Globus pallidus (tissue), 1 donor: ENCODE results near the gene ZMPSTE24.

Experiments used
- DNase-seq: peaks from one replicate; pipeline ENCODE4 v3.0.0-alpha.2; 2015; ENCODE audit warnings: low spot score

The ZMPSTE24 gene

DNA sequence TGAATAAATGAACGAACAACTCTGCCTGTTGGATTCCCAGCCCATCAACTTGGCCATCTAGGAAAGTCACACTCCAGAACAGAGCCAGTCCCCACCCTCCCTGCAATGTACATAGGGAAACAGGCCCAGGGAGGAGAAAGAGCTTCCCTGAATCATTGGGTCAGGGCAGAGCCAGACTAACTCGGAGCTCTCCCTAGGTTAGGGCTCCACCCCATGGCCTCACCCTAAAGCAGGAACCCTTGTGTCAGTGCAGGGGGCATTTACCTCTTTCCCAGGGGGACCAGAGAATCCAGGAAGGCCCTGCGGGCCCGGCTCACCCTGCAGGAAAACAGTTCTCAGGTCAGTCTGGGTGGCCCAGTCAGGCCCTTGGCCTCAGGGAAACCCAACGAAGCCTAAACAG, 47.4 kb downstream of the ZMPSTE24 start:
- DNase-seq: no peak

DNA sequence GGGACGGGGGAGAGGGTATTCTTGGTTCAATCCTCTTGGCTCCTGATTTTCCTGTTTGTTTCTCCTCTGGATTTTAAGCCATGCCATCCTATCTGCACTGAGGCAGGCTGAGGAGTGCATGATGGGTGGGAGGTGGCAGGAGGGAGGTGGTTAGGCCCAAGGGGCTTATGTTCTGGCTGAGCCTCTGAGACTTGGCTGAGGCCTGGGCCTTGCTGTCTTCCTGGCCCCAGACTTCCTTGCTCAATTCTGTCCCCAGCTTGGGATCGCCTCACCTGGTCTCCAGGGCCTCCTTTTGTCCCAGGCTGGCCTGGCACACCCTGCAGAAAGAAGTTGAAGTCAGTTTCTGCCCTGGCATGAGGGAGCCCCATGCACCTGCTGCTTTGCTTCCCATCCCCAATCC, 47.8 kb downstream of the ZMPSTE24 start:
- no peak for DNase-seq

DNA sequence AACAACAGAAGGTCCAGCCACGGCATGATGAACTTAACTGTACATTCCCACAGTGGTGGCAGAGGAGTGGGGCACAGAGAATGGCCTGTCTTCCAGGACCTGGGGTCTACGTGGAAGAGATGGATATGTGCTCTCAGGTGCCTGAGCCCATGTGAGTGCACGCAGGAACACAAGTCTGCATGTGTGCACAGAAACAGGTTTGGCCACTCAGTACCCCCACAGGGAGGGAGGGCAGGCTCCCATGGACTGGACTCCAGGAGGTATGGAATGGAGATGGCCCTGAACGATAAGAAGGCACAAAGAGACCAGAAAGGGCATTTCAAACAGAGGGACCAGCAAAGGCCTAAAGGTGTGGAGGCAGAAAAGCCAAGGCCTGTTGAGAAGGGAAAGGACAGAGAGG, 48.3 kb downstream of the ZMPSTE24 start:
- no peak for DNase-seq

DNA sequence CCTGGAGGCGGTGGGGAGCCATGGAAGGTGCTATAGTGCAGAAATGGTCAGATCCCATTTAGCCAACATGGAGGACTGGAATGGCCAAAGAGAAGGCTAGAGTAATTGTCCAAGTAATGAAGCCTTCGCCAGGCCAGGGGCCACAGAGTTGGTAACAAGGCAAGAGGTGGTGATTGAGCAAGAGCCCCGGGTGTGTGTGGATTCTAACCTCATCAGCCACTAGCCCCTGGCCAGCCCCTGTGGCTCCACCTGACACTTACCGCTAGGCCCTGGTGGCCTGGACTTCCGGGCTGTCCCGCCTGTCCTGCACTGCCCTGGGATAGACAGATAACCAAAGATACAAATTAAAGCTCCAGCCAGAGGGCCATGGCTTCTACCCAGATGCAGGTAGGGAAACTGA, 49.1 kb downstream of the ZMPSTE24 start:
- no peak for DNase-seq

DNA sequence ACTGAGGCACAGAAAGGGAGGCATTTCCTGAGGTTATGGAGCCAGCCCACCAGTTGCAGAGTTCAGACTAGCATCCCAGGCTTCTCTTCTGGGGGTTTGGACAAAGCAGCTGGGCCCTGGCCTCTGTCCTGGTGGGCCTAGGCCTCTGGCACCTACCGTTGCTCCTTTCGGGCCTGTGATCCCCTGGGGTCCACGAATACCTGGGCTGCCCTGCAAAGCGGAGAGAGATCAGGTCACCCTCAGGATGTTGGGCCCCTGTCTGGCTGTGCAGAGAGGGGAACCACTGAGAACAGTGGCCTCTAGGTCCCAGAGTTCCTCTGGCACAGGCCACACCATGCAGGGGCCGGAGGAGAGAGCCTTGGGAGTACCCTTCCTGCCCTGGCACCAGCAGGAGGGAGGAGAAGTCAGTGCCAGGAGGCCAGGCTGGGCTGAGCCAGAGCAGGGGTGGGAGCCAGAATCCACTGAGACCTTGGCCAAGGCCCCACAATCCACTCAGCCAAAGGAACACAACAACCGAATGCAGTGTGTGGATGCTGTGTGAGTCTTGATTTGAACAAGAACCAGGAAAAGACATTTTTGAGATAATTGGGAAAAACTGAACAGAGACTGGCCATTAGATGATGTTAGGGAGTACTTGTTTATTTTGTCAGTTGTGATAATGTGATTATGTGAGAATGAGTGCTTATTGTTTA, 50.1 kb downstream of the ZMPSTE24 start:
- peak; percentile 85 for DNase-seq

DNA sequence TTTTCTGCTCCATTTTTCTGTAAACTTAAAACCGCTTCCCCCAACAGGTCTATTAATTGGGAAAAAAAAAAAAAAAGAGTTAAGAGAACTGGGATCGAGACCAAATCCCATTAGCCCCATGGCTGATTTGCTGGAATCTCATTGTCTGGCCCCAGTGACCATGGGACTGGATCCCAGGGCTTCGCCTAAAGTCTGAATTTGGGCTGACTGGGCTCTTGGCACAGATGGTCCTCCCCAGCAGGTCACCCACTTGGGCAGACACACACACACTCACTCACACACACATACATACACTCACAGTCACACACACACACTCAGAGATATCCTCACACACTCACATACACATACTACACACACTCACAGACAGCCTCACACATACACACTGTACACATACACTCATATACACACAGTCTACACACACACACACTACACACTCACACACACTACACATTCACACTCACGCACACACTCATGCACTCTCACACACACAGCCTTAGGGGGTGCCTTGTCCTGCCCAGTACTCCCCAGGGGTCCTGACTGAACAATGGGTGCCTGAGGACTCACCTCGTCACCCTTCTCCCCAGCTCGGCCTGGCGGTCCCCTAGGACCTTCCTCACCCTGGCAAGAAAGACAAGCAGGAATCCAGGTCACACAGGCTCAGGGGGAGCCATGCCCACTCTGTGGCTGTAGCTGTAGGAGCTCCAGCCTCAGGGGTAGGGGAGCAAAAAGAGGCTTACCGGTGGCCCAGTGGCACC, 51.5 kb downstream of the ZMPSTE24 start:
- DNase-seq: peak; percentile 64

DNA sequence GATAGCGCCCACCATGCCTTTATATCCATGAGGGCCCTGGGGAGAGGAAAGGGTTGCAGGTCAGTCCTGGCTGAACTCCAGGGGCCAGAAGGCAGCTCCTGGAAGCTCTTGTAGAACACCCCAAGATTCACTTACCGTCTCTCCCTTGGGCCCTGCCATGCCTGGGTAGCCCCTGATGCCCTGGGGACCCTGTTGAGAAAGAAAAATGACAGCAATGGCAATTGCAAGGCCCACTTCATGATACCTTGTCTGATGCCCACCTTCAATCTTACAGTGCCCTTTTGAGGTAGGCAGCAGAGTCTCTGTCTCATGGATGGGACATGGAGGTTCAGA, 52.1 kb downstream of the ZMPSTE24 start:
- no peak for DNase-seq

DNA sequence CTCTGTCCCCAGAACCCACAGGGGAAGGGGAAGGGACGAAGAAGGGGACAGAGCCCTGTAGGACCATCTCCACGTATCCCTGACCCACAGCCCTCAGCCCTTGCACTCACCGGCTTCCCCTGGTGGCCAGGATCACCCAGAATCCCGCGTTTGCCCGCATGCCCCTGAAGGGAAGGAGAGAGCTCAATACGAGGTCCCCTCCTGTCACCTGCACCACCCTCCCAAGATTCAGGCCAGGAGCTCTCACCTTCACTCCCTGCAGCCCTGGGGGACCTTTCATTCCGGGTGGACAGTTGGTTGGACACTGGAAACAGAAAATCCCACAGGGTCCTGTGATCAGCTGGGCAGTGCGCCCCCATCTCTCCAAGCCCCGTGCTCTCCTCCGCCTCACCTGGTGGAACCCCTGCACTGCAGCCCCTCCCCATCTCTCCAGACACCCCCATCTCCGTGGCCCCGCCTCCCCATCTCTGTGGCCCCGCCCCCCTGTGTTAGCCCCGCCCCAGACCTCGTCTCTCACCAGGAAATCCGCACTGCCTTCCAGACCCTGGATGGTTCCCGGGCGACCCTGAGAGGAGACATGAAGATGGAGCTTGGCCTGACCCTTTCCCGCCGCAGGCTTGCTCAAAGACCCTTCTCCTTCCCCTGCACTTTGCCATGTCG, 53.1 kb downstream of the ZMPSTE24 start:
- no peak for DNase-seq

DNA sequence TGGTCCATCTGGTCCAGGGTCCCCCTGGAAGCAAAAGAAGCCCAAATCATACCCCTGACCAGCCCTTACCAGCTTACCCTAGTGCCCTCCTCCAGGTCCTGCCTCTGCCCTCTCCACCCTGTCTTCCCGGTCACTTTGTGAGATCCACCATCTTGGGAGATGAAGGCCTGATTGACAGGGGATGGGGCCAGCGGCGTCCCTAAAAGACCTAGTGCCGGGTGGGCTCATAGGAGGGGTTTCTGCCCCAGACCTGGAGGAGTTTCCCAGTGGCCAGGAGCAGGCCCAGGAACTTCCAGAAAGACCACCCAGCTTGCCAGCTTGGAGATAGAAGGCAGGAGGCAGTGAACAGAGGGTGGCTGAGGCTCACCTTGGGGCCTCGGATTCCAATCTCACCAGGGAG, 53.7 kb downstream of the ZMPSTE24 start:
- DNase-seq: no peak

DNA sequence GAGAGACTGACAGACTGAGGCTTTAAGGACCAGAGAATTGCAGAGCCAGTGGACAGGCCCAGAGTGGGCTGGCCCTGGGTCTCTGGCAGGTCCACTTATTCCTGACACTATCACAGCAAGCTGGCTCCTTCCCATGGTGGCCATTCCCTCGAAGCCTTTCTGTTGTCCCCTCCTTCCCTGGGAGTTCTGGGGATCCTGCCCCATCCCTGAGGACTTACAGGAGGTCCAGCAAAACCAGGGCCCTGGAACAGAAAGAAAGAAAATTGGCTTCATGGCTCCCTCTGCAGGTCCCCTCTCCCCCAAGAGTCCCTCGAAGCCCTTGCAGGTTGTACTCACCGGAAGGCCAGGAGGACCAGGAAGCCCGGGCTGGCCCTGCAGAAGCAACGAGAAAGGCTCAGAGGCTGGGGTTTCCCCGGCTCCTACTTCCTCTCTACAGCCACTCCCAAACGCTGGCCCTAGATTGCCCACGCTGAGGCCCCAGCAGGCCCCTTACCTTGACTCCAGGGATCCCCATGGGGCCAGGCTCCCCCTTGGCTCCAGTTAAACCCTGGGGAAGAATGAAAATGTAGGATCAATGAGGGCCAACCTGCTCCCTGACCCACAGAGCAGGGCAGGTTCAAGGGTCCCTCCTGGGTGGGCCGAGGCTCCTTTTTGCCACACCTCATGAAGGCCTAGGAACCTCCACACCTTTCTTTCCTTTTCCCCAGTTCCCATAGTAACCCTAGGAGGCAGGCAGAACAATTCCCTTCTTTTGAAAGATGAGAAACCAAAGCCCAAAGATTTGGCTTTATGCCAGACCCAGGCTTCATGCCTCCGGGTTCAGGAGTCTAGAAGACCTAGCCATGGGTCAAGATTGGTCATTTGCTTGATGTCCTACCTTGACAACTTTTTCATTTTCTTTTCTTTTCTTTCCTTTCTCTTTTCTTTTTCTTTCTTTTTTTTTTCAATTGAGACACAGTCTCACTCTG, 54.5 kb downstream of the ZMPSTE24 start:
- peak; percentile 41 for DNase-seq

DNA sequence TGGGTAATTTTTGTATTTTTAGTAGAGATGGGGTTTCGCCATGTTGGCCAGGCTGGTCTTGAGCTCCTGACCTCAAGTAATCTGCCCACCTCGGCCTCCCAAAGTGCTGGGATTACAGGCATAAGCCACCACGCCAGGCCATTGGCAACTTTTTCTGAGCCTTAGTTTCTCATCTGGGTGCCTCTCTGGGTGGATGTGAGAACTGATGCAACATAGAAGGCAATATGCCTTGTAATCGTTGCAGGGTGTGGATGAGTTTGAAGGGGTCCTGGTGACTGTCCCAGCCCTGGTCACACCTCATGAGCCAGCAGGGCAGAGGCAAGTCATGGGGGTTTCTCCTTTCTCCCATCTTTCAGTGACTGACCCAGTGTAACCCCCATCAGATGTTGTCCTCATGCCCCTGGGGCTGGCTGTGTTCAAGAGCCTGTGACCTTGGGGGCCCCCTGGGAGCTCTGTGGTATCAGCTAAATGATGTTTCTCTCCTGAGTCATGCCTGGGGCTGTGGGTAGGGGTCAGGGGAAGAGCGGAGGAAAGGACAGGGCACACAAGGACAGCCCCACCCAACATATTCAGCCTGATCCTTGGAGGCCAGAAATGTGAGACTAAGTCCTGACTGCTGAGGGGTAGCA, 55.4 kb downstream of the ZMPSTE24 start:
- DNase-seq: no peak

DNA sequence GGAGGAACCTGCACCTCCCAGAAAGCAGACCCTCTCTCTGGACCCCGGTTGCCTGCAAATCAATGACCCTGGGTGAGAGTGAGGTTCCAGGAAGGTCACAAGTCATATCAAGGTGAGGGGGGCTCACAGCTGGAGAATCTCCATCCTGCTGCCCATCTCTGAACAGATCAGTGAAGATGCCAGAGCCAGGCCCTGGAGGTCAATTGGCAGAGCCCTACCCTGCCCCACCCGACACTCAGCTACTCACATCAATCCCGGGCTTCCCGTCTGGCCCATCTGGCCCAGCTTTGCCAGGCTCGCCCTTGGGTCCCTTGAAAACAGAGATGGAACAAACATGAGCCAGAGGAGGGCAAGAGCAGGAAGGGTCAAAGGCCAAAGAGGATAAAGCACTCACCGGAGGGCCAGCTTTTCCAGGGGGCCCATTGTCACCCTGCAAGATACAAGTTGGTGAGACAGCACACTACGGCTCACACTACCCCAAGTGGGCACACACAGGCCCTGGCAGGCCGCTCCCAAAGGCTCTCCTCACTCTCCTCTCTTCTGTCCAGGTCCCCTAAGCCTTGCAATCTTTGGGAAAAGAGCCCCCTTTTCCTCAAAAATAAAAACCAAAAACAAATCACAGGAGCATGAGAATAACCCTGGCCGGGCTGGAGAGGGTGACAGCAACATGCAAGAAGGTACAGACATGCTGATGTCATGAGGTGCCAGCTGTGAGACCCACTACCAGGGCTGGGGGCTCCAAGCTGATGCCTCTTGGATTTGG, 56.1 kb downstream of the ZMPSTE24 start:
- no peak for DNase-seq

DNA sequence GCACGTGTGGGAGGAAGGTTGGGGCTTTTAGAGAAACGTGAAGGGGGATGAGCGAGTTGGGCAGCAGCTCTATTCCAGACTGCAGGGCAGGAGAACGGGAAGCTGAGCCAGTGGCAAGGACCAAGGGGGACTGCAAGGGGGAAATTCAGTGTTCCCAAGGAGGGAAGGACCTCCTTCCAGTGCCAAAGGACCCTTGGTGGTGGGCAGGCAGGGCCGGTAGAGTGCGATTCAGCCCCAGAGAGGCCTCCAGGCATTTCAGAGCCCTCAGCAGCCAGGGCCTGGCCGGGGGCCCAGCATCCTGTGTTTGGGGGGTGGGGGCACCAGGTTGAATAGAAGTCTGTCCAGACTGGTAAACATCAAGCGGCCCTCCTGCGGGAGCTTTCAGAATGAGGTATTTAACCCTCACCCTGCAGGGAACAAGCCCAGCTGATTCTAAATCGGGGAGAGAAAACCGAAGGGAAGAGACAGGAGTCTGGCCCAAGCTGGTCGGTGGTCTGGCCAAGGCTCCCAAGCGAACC, 56.7 kb downstream of the ZMPSTE24 start:
- DNase-seq: no peak

DNA sequence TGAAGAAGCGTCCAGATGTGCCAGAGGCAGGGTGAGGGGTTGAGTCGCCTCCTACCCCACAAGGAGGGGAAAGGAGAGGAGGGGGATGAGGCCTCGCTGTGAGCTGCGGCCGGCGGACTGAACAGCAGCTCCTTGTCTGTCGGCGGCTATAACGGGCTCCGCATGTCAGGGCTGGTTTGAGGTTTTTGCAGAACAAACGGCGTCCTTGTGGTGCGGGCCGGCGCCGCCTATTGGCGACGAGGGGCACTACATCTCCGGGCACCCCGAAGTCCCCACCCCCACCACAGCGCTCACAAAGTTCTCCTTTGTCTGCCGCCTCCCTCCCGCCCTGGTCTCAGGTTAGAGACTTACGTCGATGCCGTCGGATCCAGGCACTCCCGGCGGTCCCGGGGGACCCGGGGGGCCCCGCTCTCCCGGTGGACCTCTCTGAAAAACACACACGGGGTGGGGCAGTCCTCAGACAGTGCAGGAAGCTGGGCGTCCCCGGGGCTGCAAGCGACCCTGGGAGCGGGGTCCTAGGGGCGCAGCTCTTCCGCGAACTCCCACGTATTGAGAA, 57.3 kb downstream of the ZMPSTE24 start:
- peak; percentile 97 for DNase-seq

DNA sequence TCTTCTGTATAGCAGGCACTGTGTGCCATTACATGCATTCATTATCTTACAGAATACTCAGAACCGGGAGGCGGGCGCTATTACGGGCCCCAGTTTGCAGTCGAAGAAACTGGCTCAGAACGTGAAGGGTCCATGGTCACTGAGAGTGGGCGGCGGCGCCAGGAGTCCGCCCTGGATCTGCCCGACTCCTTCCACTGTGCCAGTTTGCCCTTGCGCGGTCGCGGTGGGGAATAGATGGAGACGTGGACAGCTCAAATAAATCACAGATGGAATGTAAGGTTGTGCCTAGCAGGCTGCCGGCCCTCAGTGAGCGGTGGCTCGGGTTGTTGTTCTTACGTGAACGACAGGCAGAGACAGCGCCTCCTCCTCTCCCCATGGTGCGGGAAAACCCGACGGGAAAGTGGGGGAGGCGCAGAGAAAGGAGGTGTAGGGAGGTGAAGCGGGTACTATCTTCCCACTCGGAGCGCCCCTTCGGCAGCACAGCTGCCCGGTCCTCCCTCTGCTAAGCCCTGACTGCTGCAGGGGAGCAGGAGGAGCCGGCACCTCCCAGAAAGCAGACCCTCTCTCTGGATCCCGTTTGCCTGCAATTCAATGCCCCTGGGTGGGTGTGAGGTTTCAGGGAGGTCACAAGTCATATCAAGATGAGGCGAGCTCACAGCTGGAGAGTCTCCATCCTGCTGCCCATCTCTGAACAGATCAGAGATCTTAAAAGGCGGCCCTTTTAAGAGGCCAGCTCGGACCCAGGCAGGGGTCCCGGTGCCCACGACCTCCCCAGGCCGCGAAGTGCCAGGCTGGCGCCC, 58.0 kb downstream of the ZMPSTE24 start:
- peak; percentile 80 for DNase-seq

DNA sequence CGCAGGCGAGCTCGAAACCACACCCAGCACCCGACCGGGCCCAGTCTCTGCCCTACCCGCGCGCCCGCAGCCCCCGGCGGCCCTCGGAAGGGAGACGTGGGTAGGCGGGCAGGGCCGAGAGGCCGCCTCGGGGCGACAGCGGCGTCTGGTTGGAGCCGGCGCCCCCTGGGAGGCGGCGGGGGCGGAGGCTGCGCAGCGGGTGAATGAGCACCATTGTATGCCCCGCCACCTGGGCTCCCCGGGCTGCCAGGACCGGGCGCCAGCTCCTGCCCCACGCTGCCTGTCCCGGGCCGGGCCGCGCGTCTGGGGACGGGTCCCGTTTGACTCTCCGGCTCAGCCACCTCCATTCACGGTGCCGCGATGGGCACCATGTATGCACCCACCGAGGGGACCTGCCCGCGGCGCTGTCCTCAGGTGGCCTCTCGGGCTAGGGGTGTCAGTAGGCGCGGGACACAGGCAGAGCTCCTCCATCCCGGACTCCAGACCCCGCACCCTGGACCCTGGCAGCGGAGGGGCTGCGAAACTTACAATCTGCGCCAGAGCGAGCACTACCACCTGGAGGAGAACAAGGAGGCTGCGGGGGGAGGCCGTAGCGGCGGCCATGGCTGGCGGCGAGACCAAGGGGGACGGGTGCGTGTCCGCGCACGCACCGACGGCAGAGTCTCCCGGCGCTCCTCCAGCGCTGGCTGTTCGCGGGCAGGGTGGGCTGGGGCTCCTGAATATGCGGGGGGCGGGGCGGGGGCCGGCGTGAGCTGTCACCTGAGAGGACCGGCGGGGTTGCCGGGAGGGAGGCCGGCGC, 58.8 kb downstream of the ZMPSTE24 start, which contains the start of gene COL9A2:
TSS of gene COL9A2 (minus strand) at position 692 of the 799 bp plus-strand sequence. CDS start at position 603, 89 bp downstream.
- peak; percentile 92 for DNase-seq

DNA sequence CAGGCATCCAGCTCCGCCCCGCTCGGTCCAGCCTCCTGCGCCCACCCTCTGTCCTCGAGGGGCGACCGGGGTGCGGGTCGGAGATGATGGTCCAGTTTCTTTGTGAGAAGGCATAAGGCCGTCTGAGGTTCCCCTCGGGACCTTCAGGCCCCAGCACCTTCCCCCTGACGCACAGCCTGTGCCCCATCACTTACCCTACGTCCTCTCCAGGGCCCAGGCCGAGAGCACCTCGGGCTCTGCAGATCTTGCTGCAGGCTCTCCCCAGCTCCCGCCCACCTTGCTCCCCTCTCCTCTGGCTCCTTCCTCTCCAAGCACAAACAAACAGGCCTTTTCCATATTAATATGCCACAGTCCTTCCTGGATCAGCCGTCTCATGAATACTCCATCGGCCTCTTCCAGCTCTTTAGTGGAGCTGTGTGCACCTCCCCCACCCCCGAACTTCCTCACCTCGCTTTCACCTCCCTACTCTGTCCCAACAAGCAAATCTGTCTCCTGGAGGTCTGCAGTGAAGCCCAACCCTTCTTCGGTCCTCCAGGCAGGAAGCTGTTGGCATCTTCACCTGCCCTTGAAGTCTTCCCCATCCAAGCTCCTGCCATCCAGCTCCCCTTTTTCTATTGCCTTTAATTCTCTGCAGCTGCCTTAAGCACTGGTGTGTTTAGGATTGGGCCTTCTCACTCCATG, 59.5 kb downstream of the ZMPSTE24 start:
- DNase-seq: peak; percentile 41

DNA sequence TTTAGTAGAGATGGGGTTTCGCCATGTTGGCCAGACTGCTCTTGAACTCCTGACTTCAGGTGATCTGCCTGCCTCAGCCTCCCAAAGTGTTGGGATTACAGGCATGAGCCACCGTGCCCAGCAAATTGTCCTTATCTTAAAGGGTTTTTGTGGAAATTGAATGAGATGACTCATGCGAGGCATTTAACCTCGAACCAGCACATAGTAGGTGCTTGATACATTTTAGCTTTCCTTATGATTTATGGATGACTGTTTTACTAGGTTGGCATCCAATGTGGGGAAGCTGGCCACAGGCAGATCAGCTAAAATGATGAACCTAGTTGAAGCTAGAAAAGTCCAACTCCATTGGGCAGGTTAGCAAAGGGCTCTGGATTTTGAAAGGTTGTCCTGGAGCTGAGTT, 60.4 kb downstream of the ZMPSTE24 start:
- no peak for DNase-seq
